B cell (primary cell): ENCODE results near the gene DGKQ.

Experiments used
- CTCF ChIP-seq: fragments of 200-600 bp; IDR thresholded peaks from one replicate; pipeline ENCODE4 v1.8.0; 2022; ENCODE audit warnings: antibody characterized with exemption, mild to moderate bottlenecking
- EZH2 ChIP-seq: IDR thresholded peaks from 2 replicates; pipeline ENCODE4 v1.6.1; 2012; ENCODE audit warnings: borderline replicate concordance, low read depth, mild to moderate bottlenecking, moderate library complexity, low read length; ENCODE audit not compliant: insufficient read depth, poor library complexity, severe bottlenecking

GRCh38 chr4:951594-952468 lies 21.5 kb downstream of the DGKQ start:
- TF ChIP-seq CTCF = no peak
- TF ChIP-seq EZH2 = no peak
